NCI-H82 (cell line): ENCODE data around the gene GPR137B.
"Not testable (repeated sequence)": the region's sequence is repeated elsewhere in the genome, so short reads cannot be mapped to it uniquely, and the experiment has no call there.

Experiments
- DNase-seq: peaks from one replicate; lab custom pipeline; 2025; lab: John Stamatoyannopoulos, UW

The GPR137B gene

DNA sequence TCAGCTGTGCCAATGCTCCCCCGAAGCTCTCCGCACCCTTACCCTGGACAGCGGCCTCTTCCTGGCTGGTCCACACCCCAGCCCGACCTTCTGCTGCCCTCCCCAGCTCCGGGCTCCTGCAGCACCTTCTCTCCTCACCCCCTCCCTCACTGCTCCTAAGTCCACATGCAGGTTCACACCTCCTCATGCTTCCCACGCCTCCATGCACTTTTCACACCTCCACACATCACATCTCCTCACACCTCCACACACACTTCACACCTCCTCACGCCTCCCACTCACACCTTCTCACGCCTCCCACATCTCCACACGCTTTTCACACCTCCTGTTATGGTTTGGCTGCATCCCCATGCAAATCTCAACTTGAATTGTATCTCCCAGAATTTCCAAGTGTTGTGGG, 18.9 kb downstream of the GPR137B start:
- DNase-seq, result no peak

DNA sequence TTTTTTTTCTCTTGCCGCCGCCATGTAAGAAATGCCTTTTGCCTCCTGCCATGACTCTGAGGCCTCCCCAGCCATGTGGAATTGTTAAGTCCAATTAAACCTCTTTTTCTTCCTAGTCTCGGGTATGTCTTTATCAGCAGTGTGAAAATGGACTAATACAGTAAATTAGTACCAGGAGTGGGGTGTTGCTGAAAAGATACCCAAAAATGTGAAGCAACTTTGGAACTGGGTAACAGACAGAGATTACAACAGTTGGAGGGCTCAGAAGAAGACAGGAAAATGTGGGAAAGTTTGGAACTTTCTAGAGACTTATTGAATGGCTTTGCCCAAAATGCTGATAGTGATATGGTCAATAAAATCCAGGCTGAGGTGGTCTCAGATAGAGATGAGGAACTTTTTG, 19.4 kb downstream of the GPR137B start:
- not testable (repeated sequence) for DNase-seq

DNA sequence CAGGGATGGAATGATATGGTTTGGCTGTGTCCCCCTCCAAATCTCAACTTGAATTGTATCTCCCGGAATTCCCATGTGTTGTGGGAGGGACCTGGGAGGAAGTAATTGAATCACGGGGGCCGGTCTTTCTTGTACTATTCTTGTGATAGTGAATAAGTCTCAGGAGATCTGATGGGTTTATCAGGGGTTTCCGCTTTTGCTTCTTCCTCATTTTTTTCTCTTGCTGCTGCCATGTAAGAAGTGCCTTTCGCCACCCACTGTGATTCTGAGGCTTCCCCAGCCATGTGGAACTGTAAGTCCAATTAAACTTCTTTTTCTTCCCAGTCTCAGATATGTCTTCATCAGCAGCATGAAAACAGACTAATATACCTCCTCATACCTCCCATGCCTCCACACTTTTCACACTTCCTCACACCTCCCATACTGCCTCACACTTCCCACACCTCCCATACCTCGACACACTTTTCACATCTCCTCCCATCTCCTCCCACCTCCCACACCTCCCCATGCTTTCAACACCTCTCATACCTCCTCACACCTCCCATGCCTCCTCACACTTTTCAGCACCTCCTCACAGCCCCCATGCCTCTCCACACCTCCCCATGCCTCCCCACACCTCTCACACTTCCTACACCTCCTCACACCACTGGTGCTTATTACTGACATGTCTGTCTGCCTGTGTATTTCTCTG, 21.3 kb downstream of the GPR137B start:
- no peak for DNase-seq

DNA sequence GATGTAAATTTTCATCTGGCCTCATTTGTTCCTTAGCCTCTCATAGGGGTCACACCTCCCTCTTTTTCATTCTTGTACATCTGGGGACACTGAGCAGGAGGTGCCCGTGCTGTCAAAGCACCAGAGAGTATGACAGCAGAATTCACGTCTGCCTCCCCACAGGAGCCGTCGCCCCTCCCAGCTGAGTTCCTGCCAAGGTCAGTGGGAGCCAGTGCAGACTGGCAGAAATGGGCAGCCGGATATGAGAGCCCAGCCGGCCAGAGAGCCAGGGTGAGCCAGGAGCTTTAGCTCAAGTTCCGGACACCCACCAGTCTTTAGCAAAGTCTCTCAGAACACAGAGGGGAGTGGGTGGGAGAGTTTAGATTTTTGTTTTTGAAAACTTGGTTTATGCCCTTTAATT, 21.9 kb downstream of the GPR137B start:
- DNase-seq, result no peak

DNA sequence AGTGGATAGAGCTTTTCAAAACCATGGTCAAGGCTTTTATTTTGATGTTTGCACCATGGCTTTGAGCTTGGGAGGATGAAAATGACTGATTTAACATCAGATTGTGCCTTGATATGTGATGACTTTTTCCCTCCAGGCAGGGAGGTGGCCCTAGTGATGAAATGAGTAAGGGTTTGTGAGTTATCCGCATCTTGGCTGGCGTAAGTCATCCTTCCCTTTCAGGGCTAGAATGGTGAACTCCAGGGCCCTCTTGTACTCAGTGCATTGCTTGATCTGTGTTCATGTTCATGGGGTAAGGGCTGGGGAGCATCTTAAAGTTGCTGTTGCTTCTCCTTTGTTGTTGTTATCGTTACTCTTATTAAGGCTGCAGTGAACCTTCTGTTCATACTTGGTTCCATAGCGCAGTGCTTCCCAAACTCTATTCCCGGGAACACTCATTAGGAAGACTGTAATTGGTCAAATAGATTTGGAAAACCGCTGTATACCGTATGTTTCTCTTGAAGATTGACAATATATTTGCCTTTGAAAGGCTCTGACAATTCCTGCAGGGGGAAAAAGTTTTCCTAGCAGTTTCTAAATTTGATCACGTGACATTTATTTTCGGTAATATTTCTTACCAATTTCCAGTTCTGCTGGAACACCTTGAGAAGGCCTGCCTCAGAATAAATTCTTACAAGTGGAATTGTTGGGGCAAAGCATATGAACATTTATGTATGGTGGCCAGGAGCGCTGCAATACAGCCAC, 23.1 kb downstream of the GPR137B start:
- DNase-seq, result no peak

DNA sequence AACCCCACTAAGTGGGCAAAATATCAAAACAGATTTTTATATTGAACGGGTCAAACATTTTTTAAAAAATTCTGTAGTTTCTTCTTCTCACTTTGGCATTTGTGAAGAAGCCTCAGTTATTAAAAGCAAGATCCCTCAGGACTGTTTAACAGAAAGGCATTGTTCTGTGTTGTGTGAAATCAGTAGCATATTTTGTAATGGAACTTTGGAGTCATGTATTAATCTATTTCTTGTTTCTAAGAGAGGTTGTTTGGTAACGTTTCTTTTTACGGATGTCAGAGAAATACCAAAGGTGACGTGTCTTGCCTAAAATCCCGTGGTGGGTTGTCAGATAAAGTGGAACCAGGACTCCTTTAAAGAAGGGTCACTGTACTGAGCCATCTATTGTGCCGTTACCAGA, 23.7 kb downstream of the GPR137B start:
- DNase-seq, result no peak

DNA sequence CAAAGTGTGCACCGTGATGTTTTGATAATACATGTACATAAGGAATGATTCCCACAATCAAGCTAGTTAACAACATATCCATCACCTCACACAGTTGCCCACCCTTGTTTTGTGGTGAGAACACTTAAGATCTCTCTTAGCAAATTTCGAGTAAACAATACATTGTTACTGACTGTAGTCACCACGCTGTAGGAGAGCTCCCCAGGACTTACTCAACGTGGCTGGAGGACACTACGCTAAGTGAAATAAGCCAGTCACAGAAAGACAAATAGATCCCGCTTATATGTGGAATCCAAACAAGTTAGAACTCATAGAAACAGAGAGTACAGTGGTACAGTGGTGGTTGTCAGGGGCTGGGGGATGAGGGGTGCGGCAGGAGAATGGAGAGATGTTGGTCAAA, 24.8 kb downstream of the GPR137B start:
- DNase-seq, result no peak

DNA sequence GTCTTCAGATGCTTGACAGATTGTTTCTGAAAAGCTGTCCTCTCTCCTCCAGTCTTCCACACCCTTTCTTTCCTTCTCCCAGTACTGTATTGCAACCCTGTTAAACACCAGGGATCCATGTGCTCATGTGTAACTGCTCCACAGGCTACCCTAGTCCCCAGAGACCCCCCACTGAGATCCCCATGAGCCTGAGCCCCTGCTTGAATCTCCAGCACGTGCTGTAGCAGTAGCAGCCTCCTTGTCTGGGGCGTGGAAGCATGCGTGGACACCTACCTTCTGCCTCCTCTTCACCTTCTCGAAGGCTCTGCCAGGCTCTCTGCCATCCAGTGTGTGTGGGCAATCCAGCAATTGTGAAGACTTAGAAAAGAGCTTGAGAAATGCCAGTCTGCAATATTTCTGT, 25.2 kb downstream of the GPR137B start:
- no peak for DNase-seq

DNA sequence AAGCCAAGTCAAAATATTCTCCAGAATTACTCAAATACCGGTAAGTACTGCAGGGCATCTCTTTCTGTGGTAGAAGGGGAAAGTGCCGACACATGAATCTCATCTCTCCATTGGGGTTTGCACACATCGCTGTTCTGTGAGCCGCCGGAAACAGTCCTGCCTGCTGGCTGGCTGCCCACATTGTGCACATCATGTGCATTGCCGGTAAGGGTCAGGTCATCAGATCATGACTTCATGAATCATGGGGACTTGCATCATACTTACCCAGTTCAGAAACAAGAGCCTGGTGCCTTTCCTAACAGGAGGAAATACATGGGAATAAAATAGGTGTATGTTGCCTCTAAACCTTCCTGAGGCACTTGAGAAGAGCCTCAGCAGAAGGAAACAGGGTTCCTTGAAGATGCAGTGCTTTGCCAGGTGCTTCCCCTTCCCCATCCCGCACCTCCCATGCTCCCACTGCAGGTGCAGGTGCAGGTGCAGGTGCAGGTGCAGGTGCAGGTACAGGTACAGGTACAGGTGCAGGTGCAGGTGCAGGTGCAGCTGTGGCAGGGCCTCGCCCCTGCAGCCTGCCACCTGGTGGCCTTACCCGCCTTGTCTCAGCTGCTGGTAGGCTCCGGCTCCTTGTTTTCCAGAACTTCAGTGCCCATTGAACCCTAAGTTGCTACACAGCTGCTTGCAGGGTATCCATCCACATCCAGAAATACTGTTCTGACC, 26.5 kb downstream of the GPR137B start:
- no peak for DNase-seq

DNA sequence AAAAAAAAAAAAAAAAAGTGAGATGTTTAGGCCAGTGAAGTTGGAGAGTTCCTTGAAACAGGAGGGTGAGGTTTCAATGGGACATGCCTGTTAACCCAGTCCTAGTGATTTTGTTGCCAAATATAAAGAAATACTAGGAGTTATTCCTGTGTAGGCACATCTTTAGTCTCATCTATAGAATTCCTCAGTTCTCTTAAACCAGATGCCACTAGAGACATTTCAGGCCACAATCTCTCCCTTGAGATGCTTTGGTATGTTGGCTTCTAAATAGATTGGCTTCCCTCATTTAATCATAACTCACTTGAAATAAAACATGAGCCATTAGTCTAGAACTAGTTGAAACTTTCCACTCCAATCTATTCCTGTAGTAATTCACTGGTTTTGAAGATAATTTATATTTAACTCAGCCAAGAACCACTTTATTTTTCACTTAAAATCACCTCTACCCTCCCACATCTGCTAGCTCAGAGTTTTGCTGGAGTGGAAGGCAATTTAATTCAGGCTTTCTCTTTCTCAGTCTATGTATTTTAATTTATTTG, 29.8 kb downstream of the GPR137B start:
- DNase-seq, result no peak

DNA sequence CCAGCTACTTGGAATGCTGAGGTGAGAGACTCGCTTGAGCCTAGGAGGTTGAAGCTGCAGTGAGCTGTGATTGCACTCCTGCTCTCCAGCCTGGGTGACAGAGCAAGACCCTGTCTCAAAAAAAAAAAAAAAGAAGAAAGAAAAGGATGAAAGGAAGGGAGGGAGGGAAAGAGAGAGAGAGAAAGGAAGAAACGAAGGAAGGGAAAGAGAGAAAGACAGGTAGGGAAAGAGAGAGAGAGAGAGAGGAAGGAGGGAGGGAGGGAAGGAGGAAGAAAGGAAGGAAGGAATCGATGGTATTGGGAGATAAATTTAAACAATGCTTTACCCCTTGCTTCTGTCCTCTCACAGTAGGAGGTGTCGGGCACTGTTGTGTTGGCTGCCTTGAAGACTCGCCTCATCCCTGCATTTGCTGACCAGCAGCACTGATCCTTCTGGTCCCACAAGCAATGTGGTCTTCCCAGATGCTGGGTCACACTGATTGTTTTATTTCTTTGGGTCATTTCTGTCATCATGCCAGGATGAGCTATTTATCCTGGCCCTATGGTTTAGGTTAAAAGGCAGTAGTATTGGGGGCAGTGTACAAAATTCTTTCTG, 30.9 kb downstream of the GPR137B start:
- DNase-seq, result no peak

DNA sequence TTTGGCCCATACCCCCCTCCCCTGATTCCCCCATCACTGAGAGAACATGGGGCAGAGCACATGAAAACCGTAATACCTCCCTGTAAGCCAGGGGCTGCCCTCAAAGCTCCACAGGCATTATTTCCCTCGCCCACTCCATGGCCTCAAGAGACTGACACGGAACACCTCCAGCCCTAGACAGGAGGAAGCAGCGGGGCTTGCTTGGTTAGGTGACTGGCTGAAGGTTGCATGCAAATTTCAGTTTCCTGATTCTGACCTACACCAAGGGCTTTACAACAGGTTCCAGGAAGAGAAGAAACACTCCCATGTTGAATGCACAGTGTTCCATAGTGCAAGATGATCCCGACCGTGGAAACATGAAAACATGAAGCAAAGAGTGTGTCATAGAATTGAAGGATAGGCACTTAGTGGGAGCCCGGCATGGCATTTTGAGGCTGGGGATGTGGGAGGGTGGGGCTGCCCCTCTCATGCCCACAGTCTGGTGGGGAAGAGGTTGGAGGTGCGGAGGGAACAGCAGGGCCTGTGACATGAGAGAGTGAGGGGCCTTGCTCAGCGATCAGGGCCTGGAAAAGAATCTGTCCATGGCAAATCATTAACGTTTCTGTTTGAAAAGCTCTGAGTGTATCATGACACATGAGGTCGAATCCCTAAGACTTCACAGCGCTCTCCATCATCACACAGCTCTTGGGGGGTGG, 33.5 kb downstream of the GPR137B start:
- DNase-seq, result no peak

DNA sequence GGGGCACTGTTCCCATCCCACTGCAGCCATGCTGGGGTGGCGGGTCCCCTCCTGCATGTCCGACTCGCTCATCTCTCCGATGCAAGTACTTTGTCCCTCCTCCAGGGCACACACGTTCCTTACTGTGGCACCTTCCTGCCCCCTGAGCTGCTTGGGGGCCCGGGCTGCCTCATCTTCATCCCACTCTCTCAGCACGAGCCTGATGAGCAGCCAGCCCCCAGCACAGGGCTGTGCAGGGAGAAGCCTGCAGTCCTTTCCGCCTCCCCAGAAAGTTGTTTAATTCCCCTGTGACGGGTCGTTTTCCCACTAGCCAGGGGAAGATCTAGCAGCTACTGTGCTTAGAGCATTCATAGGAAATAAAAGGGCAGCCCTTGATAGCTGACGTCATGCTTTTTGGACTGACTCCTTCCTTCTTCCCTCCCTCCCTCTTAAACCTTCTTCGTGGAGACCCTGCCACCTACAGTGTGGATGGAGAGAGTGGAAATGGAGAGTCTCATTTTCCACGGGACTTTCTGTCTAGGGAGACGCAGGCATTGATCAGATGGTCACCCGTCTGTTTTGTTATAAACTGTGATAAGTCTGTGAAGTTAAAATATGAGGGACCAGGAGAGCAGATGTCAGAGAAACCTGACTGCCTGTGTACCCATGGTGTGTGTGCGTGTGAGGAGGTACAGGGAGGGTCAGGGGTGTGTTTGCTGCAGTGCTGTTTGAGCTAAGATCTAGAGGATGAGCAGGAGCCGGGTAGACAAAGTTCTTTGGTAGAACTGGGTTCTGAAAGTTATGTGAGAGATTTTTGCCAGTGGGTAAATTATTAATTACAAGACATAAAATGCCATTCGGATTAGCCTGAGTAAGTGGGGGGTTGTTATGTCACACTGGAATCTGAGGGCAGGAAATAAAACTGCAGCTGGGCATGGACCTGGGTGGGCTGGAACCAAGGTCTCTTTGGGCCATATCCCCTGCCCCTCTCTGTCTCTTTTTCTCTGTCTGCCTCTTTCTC, 34.3 kb downstream of the GPR137B start:
- no peak for DNase-seq

DNA sequence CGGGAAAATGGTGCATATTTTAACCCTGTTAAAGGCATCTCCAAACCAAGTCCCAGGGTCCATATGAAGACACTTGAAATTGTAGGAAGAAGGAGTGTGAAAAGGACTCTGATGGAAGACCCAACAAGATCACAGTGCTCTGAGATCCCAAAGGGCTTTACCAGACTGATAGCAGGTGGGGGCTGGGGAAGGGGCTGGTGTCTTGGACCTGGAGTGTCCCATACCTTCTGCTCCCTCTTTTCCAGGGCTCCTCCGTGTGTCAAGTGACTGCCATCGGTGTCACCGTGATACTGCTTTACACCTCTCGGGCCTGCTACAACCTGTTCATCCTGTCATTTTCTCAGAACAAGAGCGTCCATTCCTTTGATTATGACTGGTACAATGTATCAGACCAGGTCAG, 37.3 kb downstream of the GPR137B start:
- no peak for DNase-seq

DNA sequence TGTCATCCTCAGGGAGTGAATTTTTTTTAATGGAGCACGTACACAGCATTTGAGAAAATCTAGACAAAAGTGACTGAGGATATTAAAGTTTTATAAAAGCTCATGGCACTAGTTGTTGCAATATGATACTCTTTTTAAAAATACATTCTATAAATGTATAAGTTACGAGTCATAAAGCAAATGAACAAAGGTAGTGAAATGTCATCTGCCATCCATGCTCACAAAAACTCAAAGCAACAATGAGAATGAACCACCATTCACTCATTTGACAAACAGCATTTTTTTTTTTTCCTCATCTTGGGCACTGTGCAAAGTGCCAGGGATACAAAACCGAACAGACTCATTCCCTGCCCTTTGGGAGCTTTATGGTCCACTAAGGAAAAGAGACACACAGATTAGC, 38.7 kb downstream of the GPR137B start:
- no peak for DNase-seq

DNA sequence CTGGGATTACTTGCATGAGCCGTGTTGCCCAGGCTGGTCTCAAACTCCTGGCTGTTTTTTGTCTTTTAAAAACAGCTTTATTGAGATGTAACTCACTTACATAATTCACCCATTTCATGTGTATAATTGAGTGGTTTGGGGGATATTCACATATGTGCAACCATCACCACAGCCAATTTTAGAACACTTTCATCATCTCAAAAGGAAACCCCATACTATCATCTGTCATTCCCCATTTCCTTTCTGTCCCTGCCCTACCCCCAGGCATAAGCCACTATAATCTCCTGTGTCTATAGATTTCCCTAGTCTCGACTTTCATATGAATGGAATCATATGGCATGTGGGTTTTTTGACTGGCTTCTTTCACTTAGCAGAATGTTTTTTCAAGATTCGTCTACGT, 43.3 kb downstream of the GPR137B start:
- DNase-seq, result no peak

DNA sequence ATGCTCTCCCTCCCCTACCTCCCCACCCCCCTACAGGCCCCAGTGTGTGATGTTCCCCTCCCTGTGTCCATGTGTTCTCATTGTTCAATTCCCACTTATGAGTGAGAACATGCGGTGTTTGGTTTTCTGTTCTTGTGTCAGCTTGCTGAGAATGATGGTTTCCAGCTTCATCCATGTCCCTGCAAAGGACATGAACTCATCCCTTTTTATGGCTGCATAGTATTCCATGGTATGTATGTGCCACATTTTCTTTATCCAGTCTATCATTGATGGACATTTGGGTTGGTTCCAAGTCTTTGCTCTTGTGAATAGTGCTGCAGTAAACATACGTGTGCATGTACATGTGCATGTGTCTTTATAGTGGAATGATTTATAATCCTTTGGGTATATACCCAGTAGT, 44.1 kb downstream of the GPR137B start:
- not testable (repeated sequence) for DNase-seq

DNA sequence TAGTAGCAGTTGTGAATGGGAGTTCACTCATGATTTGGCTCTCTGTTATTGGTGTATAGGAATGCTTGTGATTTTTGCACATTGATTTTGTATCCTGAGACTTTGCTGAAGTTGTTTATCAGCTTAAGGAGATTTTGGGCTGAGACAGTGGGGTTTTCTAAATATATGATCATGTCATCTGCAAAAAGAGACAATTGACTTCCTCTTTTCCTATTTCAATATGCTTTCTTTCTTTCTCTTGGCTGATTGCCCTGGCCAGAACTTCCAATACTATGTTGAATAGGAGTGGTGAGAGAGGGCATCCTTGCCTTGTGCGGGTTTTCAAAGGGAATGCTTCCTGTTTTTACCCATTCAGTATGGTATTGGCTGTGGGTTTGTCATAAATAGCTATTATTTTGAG, 45.7 kb downstream of the GPR137B start:
- DNase-seq, result not testable (repeated sequence)

DNA sequence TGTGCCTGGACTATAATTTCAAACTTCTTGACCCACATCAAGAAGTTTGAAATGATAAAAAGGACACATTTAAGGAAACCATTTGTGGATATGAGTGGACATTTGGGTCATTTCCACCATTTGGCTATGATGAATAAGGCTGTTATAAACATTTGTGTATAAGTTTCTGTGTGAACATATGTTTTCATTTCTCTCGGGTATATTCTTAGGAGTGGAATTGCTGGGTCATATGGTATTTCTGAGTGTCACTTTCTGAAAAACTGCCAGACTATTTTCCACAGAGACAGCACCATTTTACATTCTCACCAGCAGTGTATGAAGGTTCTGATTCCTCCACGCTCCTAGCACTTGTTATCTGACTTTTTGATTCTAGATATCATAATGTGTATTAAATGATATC, 50.8 kb downstream of the GPR137B start:
- DNase-seq, result no peak

DNA sequence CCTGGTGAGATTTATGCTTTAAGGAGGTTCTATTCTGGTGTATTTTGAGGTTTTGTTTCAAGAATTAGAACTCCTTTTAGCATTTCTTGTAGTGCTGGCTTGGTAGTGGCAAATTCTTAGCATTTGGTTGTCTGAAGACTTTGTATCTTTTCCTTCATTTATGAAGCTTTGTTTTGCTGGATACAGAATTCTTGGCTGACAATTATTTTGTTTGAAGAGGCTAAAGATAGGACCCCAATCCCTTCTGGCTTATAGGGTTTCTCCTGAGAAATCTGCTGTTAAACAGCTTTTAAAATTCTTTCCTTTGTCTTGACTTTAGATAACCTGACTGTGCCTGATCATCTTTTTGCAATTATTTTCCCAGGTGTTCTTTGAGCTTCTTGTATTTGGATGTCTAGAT, 58.6 kb downstream of the GPR137B start:
- no peak for DNase-seq

DNA sequence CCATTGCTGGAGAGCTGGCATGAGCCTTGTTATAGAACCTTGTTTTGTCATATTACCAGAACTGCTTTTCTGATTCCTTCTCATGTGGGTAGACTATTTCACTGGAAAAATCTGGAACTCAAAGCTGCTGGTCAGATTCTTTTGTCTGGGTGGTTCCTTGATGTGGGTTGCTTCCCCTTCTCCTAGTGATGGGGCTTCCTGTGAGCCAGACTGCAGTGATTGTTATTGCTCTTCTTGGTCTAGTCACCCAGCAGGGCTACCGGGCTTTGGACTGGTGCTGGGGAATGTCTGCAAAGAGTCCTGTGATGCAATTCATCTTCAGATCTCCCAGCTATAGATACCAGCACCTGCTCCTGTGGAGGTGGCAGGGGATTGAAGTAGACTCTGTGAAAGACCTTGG, 59.4 kb downstream of the GPR137B start:
- no peak for DNase-seq
